ENCODE results near the gene MFNG.

MFNG gene

DNA sequence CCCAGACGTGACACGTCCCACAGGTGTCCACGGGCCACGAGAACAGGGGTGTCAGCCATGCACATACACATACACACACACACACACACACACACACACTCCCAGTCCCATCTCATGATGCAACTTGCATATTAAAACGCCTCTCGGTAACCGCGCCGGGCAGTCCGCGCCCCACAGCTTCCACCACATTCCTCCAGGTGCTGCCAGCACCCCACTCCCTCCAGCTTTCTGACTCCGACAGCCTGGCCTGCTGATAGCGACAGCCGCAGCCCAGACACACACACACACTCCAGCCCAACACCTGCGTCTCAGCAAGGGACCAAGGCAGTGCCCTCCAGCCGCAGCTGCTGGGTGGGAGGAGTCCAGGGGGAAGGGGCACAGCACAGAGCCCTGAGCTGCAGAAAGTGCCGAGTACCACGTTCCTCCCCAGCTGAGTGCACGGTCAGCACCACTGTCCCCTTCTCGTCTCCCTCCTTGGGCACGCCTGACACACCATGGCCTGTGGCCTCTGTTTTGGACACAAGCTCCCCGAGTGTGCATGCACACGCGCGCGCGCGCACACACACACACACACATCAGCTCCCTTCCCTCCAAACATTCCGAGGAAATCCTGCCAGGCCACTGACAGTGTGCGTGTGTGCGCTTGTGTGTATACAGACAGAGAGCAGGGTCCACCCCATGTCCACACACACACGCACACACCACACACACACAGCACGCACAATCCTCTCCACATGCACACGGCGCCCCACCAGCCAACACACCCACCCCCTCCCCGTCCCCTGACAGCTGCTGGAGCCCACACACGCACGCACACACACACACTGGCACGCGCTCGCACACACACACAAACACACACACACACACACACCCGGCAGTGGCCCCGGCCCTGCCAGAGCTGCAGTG is 60.1 kb downstream of the MFNG start:
- no peak for DNase-seq (ENCODE audit: low read depth in 2 of 2)

DNA sequence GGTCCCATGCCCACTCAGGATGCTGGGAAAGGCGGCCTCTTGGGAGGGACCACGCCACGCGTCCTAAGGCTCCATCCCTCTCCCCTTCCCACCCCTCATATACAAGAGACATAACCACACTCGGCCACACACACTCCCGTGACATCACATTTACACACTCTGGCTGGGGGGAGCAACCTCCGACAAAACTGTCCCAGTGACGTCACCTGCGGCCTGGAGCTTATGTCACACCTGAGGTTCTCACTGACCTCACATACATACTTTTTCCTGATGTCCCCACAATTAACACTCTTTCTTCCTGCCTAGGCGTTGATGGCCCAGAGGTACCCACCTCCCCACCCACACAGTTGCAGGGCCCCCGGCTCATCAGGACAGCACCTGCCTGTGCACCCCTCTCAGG is 60.8 kb downstream of the MFNG start:
- no peak for DNase-seq (ENCODE audit: low read depth in 2 of 2)

GRCh38 chr22:37423283-37423682 is 62.9 kb downstream of the MFNG start:
- DNase-seq (ENCODE audit: low read depth in 2 of 2) = no peak

DNA sequence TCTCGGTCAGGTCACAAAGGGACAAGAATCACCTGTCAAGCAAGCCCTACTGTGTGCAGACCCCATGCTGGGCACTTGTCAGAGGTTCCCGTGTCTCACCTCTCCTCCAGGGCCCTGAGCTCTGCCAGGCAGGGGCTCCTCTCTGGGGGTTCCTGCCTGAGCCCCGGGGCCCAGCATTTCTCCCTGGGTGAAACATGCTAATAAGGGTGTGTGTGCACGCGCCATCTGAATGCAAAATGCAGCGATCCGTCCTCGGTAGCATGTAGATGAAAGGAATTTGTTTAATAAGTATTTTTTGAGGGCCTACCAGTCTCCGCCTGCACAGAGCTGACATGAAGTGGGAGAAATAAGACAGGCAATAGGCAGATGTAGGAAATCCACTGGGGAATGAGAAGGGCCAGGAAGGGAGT is 64.7 kb downstream of the MFNG start:
- no peak for DNase-seq (ENCODE audit: low read depth in 2 of 2)

GRCh38 chr22:37420686-37421467 is 65.3 kb downstream of the MFNG start:
- no peak for DNase-seq (ENCODE audit: low read depth in 2 of 2)

- DNase-seq (ENCODE audit: low read depth in 2 of 2) = no peak
These were observed 66.1 kb downstream of the MFNG start for GRCh38 chr22:37419969-37420685.

- DNase-seq (ENCODE audit: low read depth in 2 of 2) = no peak
These were observed 66.7 kb downstream of the MFNG start for GRCh38 chr22:37419370-37419968.

All from fibroblast of skin of left biceps (primary cell).